ENCODE results near the gene ZNF711. TPM values are rescaled to one million over a fixed set of nuclear protein-coding genes. Genes with fewer than 3 reads are reported as not detected.

The ZNF711 gene
- total RNA-seq, 1 experiment from 2014 or later = 8.2 TPM

Other genes starting within 250 kb of the ZNF711 start
- 5.6 and 13.7 TPM in 2 replicates for gene APOOL, start 240.1 kb upstream of the ZNF711 start, total RNA-seq (2014; rRNA removed; shearing (Covaris generic))
- gene SATL1, start 212 bp upstream of the ZNF711 start, total RNA-seq (2014; rRNA removed; shearing (Covaris generic)) = 0.03 and 0.11 TPM in 2 replicates
- not detected in 2 replicates for gene POF1B, start 135.7 kb downstream of the ZNF711 start, total RNA-seq (2014; rRNA removed; shearing (Covaris generic))

Data from H7 (cell line).